Measurements from ENCODE around the gene CPEB2.

The CPEB2 gene

DNA sequence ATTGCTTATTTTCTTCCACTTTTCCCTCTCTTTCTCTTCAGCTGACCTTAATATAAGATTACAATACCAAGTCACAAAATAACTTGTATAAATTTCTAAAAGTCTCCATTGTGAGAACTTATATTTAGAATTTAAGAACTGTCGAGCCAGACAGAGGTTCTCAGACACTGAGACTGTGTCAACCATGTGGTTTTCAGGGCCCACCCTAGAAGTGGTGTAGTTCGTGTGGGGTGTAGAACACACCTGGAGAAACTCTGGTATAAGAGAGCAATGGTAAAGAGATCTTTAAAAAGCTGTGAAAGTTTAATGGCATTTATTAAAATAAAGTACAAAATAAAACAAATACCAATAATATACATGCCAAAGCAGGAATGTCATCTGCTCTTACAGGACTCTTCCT lies 19.7 kb downstream of the CPEB2 start:
- TF ChIP-seq PPARA (CRISPR knock-in tag; IDR thresholded peaks at IDR 0.05; ENCODE audit: borderline replicate concordance), result no peak
- TF ChIP-seq TCF4 (CRISPR knock-in tag; IDR thresholded peaks at IDR 0.05; ENCODE audit: borderline replicate concordance), result no peak
- no peak for TF ChIP-seq RARB (CRISPR knock-in tag; IDR thresholded peaks at IDR 0.05)
- TF ChIP-seq TSHZ2 (CRISPR knock-in tag; IDR thresholded peaks at IDR 0.05), result no peak
- TF ChIP-seq ISL1 (CRISPR knock-in tag; IDR thresholded peaks at IDR 0.05), result no peak
- TF ChIP-seq, protein P1, sequence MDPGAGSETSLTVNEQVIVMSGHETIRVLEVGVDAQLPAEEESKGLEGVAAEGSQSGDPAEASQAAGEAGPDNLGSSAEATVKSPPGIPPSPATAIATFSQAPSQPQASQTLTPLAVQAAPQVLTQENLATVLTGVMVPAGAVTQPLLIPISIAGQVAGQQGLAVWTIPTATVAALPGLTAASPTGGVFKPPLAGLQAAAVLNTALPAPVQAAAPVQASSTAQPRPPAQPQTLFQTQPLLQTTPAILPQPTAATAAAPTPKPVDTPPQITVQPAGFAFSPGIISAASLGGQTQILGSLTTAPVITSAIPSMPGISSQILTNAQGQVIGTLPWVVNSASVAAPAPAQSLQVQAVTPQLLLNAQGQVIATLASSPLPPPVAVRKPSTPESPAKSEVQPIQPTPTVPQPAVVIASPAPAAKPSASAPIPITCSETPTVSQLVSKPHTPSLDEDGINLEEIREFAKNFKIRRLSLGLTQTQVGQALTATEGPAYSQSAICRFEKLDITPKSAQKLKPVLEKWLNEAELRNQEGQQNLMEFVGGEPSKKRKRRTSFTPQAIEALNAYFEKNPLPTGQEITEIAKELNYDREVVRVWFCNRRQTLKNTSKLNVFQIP (CRISPR knock-in tag; IDR thresholded peaks at IDR 0.05; ENCODE audit: borderline replicate concordance, low read depth), result no peak
- no peak for TF ChIP-seq PATZ1 (CRISPR knock-in tag; IDR thresholded peaks at IDR 0.05; ENCODE audit: borderline replicate concordance)
- no peak for ATAC-seq

- ATAC-seq, result no peak
- TF ChIP-seq RARB (CRISPR knock-in tag; IDR thresholded peaks at IDR 0.05), result no peak
- no peak for TF ChIP-seq OSR1 (CRISPR knock-in tag; IDR thresholded peaks at IDR 0.05)
- TF ChIP-seq GLIS3 (CRISPR knock-in tag; IDR thresholded peaks at IDR 0.05), result no peak
- no peak for TF ChIP-seq SNAI2 (CRISPR knock-in tag; IDR thresholded peaks at IDR 0.05)
- no peak for TF ChIP-seq ARNTL (CRISPR knock-in tag; IDR thresholded peaks at IDR 0.05; ENCODE audit: borderline replicate concordance, low read depth)
These were observed 22.1 kb downstream of the CPEB2 start for GRCh38 chr4:15024386-15024785.

- ATAC-seq, result no peak
- TF ChIP-seq PPARA (CRISPR knock-in tag; IDR thresholded peaks at IDR 0.05; ENCODE audit: borderline replicate concordance) (no peak), ISL1 (CRISPR knock-in tag; IDR thresholded peaks at IDR 0.05) (no peak), RARB (CRISPR knock-in tag; IDR thresholded peaks at IDR 0.05) (no peak), ZC3H10 (CRISPR knock-in tag; IDR thresholded peaks at IDR 0.05) (no peak), ARNTL (CRISPR knock-in tag; IDR thresholded peaks at IDR 0.05; ENCODE audit: borderline replicate concordance, low read depth) (no peak), ZFP30 (CRISPR knock-in tag; IDR thresholded peaks at IDR 0.05) (no peak), CREB5 (CRISPR knock-in tag; IDR thresholded peaks at IDR 0.05; ENCODE audit: low read depth) (no peak), ZNF70 (CRISPR knock-in tag; IDR thresholded peaks at IDR 0.05) (no peak), TCF4 (CRISPR knock-in tag; IDR thresholded peaks at IDR 0.05; ENCODE audit: borderline replicate concordance) (no peak), BACH2 (CRISPR knock-in tag; IDR thresholded peaks at IDR 0.05; ENCODE audit: borderline replicate concordance) (no peak), ESRRG (CRISPR knock-in tag; IDR thresholded peaks at IDR 0.05) (no peak), GLIS3 (CRISPR knock-in tag; IDR thresholded peaks at IDR 0.05) (no peak), ZNF565 (CRISPR knock-in tag; conservative IDR thresholded peaks at IDR 0.05; ENCODE audit: low read depth) (no peak), TOX (CRISPR knock-in tag; IDR thresholded peaks at IDR 0.05; ENCODE audit: borderline replicate concordance) (no peak), OSR1 (CRISPR knock-in tag; IDR thresholded peaks at IDR 0.05) (no peak), ZNF8 (CRISPR knock-in tag; IDR thresholded peaks at IDR 0.05) (no peak), ZFP3 (CRISPR knock-in tag; IDR thresholded peaks at IDR 0.05) (no peak), CSDC2 (CRISPR knock-in tag; IDR thresholded peaks at IDR 0.05) (no peak)
- TF ChIP-seq, protein P1 (CRISPR knock-in tag; IDR thresholded peaks at IDR 0.05; ENCODE audit: borderline replicate concordance, low read depth), result no peak
These were observed 23.4 kb downstream of the CPEB2 start for GRCh38 chr4:15025693-15026092.

All from SK-N-SH treated with all-trans-retinoic acid at 6 μM for 48 hours (cell line).